GM13976 (cell line): ENCODE results near the gene EXOSC2.

Experiments
- DNase-seq: peaks from one replicate; pipeline ENCODE4 v3.0.0; 2012; ENCODE audit warnings: low spot score
- in situ Hi-C: fragments of 300-500 bp; cut with MboI; formaldehyde crosslinking; loops from one replicate; pipeline ENCODE4 v1.12.0; 2022; ENCODE audit warnings: low sequenced_read_pairs, mixed read lengths, inconsistent platforms; ENCODE audit not compliant: unreplicated experiment
- TF ChIP-seq, protein P1 (sequence below): IDR thresholded peaks from 2 replicates; pipeline ENCODE4 v1.5.1; 2012; ENCODE audit warnings: borderline replicate concordance, mild to moderate bottlenecking; ENCODE audit not compliant: insufficient read depth; ENCODE audit errors: extremely low read depth, missing control alignments, control extremely low read depth

Gene EXOSC2

DNA sequence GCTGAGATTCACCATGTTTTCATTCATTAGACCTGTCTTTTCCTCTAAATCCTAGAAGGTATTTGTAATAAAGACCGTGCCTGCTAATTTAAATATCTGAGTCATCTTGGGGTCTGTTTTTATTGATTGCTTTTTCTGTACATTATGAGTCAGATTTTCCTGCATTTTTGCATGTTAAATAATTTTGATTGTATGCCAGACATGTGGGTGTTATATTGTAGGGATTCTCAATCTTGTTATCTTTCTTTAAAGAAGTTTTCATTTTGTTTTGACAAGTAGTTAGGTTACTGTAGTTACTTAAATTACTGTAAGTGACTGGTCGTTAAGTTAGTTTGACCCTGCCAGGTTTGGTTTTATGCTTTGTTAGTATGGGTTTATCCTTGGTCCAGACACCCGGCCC is 35.1 kb downstream of the EXOSC2 start:
- TF ChIP-seq, protein P1, sequence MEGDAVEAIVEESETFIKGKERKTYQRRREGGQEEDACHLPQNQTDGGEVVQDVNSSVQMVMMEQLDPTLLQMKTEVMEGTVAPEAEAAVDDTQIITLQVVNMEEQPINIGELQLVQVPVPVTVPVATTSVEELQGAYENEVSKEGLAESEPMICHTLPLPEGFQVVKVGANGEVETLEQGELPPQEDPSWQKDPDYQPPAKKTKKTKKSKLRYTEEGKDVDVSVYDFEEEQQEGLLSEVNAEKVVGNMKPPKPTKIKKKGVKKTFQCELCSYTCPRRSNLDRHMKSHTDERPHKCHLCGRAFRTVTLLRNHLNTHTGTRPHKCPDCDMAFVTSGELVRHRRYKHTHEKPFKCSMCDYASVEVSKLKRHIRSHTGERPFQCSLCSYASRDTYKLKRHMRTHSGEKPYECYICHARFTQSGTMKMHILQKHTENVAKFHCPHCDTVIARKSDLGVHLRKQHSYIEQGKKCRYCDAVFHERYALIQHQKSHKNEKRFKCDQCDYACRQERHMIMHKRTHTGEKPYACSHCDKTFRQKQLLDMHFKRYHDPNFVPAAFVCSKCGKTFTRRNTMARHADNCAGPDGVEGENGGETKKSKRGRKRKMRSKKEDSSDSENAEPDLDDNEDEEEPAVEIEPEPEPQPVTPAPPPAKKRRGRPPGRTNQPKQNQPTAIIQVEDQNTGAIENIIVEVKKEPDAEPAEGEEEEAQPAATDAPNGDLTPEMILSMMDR = no peak
- no peak for DNase-seq
- in situ Hi-C loops = no loop called here

DNA sequence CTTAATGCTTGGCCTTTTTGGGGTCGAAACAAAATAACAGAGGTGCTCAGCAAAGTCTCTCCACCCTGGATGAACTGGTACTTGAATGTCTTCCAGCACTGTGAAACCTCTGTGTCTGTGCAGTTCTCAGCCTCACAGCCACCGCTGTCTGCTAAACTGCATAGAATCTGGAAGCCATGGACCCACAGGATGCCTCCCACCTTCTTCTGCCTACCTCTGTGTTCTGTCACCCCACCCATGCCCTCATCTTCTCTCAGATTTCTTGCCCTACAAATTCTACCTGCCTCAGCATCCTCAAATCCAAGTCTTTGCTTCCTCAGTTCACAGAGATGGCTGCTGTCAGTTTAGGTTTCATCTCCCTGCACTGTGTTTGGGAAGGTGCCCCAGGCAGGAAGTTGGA is 35.6 kb downstream of the EXOSC2 start:
- in situ Hi-C loops = no loop called here
- no peak for DNase-seq
- TF ChIP-seq, protein P1 = no peak

DNA sequence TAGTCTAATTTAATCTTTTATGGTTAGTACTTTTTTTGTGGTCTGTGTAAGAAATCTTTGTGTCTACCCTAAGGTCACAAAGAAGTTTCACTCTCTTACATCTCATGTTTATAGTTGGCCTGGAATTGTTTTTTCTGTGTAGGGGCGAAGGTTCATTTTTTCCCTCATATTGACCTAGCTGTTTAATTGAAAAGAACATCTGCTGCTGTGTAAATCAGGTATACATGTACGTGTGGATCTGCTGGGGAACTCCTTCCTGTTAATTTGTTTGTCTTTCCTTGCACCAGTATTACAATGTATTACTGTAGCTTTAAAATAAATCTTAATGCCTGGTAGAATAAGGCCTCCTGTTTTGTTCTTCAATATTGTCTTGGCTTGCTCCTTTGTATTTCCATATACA is 37.8 kb downstream of the EXOSC2 start:
- no peak for DNase-seq
- TF ChIP-seq, protein P1 = no peak
- in situ Hi-C loops = no loop called here

DNA sequence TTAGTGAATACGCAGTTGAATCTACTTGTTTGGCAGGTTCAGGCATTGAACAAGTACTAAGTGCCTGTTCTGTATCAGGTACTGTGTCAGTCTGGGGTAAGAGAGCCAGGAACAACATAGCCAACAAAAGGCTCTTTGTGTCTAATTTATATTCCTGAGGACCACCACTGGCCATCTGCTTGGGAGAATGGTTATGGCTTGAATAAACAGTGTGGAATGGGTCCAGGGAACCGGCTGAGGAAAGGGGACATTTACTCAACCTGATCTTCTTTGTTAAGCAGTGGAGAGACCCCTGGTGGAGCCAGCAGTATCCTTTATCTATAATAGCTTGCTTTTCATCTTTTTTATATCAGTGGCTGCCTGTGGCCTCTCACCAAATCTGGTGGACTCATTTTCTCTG is 38.6 kb downstream of the EXOSC2 start:
- TF ChIP-seq, protein P1 = no peak
- in situ Hi-C loops = no loop called here

DNA sequence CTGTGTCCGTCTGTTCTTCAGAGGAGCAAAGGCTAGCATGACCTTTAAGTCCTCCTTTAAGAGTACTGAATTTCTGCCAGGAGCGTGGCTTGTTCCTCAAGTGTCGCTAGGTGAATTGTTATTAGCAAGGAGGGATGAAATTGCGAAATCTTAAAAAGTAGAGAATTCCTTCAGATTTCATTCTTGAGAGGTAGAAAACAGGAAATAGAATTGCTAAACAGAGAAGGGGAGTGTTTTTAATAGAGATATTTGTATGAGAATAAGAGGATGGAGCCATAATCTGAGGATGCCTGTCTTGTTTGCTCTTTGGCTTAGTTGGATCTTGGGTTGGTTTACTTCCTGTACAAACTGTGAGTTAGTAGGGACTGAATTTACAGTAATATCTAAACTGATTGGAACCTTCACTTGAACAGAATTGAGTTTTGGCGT is 39.2 kb downstream of the EXOSC2 start:
- no peak for DNase-seq
- in situ Hi-C loops = no loop called here
- TF ChIP-seq, protein P1 = no peak

More for the DNA sequence above, 38.6 kb downstream of the EXOSC2 start:
- no peak for DNase-seq

DNA sequence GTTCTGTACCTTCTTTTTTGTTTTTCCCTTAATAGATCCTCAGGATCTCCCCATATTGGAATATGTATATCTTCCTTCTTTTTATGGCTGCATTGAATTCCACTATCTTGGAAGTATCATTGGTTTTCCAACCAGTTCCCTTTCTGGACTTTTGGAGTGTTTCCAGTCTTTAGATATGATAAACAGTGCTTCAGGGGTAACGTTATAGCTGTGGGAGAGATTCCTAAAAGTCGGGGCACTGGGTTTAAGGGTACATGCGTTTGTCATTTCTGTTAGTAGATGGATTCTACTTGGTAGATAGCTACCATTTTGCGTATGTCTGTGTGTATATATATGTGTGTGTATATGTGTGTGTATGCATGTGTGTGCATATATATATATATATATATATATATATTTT is 42.0 kb downstream of the EXOSC2 start:
- no peak for DNase-seq
- in situ Hi-C loops = no loop called here
- TF ChIP-seq, protein P1 = no peak

DNA sequence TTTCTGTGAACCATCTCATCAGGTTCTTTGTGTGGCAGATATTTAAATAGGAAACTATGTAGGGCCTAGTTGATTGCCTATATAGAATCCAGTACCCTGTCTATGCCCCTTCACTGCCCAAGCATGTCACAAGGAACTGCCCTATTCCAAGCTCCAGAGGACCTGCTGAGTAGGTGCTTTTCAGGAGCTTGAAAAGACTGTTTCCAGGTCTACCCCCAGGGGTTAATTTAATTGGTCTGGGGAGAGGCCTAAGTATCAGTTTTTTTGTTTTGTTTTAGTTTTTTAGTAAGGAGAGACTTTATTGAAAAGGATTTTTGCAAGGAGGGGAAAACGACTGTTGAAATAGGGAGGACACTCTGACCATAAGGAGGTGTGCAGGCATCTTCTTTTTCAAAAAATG is 43.3 kb downstream of the EXOSC2 start:
- DNase-seq = no peak
- in situ Hi-C loops = no loop called here
- TF ChIP-seq, protein P1 = no peak
